ENCODE data around the gene ENGASE.
A peak's percentile ranks its signal among the peaks of the same experiment; 100 is the strongest.

ENGASE gene, protein sequence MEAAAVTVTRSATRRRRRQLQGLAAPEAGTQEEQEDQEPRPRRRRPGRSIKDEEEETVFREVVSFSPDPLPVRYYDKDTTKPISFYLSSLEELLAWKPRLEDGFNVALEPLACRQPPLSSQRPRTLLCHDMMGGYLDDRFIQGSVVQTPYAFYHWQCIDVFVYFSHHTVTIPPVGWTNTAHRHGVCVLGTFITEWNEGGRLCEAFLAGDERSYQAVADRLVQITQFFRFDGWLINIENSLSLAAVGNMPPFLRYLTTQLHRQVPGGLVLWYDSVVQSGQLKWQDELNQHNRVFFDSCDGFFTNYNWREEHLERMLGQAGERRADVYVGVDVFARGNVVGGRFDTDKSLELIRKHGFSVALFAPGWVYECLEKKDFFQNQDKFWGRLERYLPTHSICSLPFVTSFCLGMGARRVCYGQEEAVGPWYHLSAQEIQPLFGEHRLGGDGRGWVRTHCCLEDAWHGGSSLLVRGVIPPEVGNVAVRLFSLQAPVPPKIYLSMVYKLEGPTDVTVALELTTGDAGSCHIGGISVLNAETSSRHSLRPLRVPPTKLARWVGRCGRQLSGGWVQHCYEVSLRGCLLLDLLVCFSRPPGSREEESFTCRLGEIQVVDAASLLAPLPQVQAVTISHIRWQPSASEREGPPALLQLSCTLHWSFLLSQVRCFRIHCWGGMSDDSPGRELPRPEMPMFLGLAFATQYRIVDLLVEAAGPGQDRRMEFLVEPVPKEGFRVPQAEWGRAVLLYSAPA

DNA sequence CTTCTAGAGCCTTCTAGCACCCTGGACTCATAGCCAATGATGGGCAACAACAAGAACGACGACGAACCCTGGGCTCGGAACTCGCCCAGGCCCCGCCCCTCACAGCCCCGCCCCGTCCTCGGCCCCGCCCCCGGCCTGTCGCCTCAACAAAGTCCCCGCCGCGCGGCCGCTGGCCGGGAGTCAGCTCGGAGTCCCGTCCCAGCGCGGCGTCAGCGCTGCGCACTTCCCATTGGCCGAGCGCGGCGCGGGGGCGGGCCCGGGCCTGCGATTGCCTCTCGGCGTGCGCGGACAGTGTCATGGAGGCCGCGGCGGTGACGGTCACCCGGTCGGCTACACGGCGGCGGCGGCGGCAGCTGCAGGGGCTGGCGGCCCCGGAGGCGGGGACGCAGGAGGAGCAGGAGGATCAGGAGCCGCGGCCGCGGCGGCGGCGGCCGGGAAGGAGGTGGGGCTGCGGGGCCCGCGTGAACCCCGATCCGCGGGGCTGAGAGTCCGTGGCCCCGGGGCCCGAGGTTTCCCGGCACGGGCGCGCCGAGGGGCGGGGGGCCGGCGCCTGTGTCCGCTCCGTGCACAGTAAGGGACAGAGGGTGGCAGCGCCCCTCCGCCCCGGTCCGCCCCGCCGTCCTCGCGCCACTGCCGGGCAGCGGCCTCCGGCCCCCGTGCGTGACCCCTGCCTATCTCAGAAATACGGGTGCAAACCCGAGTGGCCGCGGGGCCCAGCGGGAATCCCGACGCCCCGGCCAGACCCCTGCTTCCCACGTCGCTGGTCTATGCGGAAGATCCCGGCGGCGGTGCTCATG, at the start of gene ENGASE:
Gene ENGASE (plus strand): TSS at position 176 of the 797 bp plus-strand sequence. CDS start 121 bp downstream, at position 297.
- Histone ChIP-seq H3K4me2 (peak within 1 kb of the TSS; percentile 88 to 99 (median 98)), H3K9me3 (replicated peaks in 1 of 11) (no peaks in the 10 kb centered on the region), H3K4me1 (peaks cover 18 to 34% (median 27%) of the 10 kb centered on the region in 10 experiments), H3K27me3 (no peaks in the 10 kb centered on the region), H3K27ac (peak within 1 kb of the TSS; percentile 77 to 90 (median 83)), H3K36me3 (peaks cover 20 to 29% (median 27%) of the 10 kb centered on the region in 11 experiments), H3K4me3 (peak within 1 kb of the TSS; percentile 91 to 100 (median 96)), H4K20me1 (peaks cover 0 to 38% (median 10%) of the 10 kb centered on the region in 11 experiments; a peak in 13 of 22 replicates), H3K9ac (peak within 1 kb of the TSS; percentile 84 to 96 (median 91))
- no peak for TF ChIP-seq Cebpa-rat (IDR thresholded peaks at IDR 0.05)

DNA sequence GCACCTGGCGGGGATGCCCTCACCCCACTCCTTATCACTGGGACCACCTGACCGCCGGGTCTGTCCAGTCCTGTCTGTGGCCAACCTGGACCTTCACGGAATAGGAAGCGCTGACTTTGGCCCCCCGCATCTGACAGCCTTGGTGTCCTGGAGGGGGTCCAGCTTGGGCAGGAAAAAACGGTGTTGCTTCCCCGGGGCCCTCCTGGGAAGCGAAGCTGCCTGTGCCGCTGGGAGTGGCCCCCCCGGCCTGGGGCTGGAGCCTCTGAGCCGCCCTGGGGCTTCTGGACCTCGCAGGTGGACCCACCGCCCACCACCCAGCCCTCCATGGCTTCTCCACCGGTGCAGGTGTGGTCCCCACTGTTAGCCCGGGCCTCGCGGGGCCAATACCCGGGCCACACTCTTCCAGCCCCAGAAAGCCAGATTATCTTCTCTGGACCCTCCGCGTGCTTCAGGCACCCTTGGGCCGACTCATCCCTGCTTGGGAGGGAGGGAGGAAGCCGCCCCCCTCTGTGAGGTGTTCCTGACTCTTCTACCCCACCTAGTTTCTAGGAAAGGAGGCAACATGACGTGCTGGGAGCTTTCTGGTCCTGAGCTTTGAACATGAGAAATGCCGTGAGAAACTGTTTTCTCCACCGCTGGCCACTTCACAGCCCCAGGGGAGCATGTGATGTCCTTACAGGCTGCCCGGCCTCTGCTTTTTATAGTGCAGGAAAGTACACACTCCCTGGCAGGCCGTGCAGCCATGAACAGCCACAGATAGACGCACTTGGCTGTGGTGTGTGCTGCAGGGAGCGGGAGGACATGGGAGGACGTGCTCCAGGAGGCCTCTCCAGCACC, 49.5 kb upstream of the ENGASE start:
- peak overlapping the region in 8 of 11 experiments; percentile 51 to 68 (median 61); a peak in 10 of 22 replicates for H3K9ac ChIP-seq
- H3K36me3 ChIP-seq, result no peaks in the 10 kb centered on the region
- H3K4me2 ChIP-seq, result peak overlapping the region; percentile 92 to 100 (median 98)
- H3K9me3 ChIP-seq (replicated peaks in 1 of 11), result no peaks in the 10 kb centered on the region
- peaks cover 0 to 13% (median 0%) of the 10 kb centered on the region in 11 experiments; a peak in 4 of 22 replicates for H4K20me1 ChIP-seq
- H3K27me3 ChIP-seq, result peaks cover 24 to 45% (median 40%) of the 10 kb centered on the region in 11 experiments
- no peak for TF ChIP-seq Cebpa-rat (IDR thresholded peaks at IDR 0.05)
- H3K4me3 ChIP-seq, result peak overlapping the region; percentile 55 to 73 (median 64); a peak in 19 of 20 replicates
- H3K27ac ChIP-seq, result no peak overlapping the region
- H3K4me1 ChIP-seq, result peaks cover 66 to 96% (median 67%) of the 10 kb centered on the region in 10 experiments

DNA sequence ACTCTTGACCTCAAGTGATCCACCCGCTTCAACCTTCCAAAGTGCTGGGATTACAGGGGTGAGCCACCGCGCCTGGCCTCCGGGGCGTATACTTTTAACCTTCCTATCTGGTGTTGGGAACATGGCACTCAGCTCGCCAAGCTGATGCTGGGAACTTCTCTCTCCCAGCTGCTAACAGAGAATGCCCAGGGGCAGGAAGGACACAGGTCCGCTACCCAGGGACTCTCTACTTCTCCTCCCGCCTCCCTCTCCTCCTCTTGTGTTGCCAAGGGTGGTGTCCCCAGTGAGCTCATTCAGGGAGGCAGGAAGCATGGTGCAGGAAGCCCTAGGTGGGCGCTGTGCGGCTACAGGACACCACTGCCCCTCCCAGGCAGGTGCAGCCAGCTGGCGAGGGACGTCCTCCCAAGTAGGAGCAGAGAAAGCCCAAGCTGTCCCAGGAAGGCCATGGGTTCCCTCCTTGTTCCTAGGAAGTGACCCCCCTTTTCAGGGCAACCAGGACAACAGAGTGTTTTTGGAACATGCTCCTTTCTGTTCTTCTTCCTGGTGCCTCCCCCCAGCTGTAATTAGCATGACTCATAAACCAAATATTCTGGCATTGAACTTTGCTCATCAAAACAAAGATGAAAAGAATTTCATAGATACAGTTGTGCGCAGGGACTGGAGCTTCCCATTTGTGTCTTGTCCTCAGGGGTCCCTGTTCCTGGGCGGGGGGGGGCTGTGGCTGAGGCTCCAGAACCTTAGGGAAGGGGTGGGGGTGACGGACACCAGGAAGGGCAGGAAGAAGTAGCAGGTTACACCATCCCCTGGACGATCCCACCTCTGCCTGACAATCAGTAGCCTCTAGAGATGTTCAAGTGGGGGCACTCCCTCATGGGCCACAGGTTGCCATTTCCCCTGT, 48.0 kb upstream of the ENGASE start:
- Histone ChIP-seq H3K27ac (0 out of 22 replicates have a peak overlapping the region, but pooled peaks of 1 of the 11 experiments have one; percentile 0), H3K9ac (no peak overlapping the region), H3K4me3 (peak overlapping the region in 1 of 10 experiments; percentile 26; a peak in 1 of 20 replicates), H3K36me3 (no peaks in the 10 kb centered on the region), H3K4me1 (peaks cover 64 to 87% (median 72%) of the 10 kb centered on the region in 10 experiments), H3K9me3 (replicated peaks in 1 of 11) (no peaks in the 10 kb centered on the region), H4K20me1 (peaks cover 0 to 13% (median 0%) of the 10 kb centered on the region in 11 experiments; a peak in 4 of 22 replicates), H3K27me3 (peaks cover 24 to 45% (median 40%) of the 10 kb centered on the region in 11 experiments), H3K4me2 (peak overlapping the region; percentile 78 to 100 (median 88))
- TF ChIP-seq Cebpa-rat (IDR thresholded peaks at IDR 0.05), result no peak

DNA sequence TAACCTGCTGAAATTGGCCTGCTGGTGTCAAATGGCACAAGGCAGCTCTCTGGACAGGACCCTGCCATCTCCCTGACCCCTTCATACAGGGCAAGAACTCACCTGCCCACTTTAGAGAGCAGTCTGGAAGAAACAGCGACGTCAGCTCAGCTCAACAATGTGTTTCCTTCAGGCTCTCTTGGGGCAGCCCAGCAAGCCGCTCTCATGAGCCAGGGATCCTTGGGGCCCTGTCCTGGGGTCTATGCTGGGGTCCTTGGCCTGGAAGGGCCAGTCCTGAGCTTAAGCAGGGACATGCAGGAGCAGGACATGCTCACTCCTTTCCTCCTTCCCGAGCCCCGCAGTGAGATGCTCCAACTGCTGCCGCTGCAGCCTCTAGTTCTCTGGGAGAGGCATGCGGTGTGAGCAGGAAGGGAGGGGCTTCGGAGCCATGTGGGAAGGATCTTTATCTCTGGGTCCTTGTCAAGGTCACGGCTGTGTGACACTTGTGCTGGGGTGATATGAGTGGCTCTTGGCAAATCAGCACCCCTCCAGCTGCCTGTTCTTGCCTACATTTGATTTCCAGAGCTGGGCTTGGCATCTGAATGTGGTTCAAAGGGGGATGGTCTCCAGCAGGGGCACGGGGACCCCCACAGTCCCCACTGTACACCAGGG, 47.2 kb upstream of the ENGASE start:
- no peaks in the 10 kb centered on the region for H3K36me3 ChIP-seq
- H3K9me3 ChIP-seq (replicated peaks in 1 of 11), result no peaks in the 10 kb centered on the region
- no peak overlapping the region for H3K4me3 ChIP-seq
- peaks cover 64 to 82% (median 72%) of the 10 kb centered on the region in 10 experiments for H3K4me1 ChIP-seq
- 0 out of 22 replicates have a peak overlapping the region, but pooled peaks of 1 of the 11 experiments have one; percentile 0 for H3K27ac ChIP-seq
- H3K9ac ChIP-seq, result peak overlapping the region in 3 of 11 experiments; percentile 10 to 27 (median 24); a peak in 5 of 22 replicates
- TF ChIP-seq Cebpa-rat (IDR thresholded peaks at IDR 0.05), result no peak
- peaks cover 24 to 43% (median 40%) of the 10 kb centered on the region in 11 experiments for H3K27me3 ChIP-seq
- peaks cover 0 to 13% (median 0%) of the 10 kb centered on the region in 11 experiments; a peak in 3 of 22 replicates for H4K20me1 ChIP-seq
- H3K4me2 ChIP-seq, result peak overlapping the region; percentile 78 to 100 (median 88)

DNA sequence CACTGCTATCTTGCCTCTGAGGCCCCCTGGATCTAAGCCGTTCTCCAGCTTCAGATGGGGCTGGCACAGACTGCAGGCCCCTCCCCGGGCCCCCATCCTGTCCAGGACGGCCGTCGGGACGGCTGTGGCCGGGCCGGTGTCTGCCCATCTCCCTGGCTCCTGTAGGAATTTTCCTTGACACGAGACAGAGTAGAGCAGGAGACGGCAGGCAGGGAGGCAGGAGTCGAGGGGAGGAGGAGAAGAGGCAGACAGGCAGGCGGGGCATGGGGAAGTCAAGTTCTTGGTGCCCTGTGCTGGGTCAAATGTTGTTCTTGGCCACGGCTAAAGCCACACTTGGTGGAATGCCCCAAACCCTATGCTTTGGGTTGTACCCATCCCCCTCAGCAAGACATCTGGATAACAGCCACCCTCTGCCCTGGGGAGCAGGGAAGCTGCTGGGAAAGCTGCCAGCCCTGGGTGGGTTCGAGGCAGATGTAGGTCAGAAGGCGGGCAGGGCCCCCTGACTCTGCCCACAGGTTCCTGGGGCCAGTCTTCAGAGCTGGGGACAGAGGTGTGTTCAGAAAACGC, 46.6 kb upstream of the ENGASE start:
- TF ChIP-seq Cebpa-rat (IDR thresholded peaks at IDR 0.05), result no peak
- Histone ChIP-seq H3K27ac (no peak overlapping the region), H3K9ac (peak overlapping the region in 3 of 11 experiments; percentile 10 to 27 (median 24); a peak in 6 of 22 replicates), H3K4me3 (no peak overlapping the region), H3K27me3 (peaks cover 24 to 38% (median 36%) of the 10 kb centered on the region in 11 experiments), H3K4me1 (peaks cover 64 to 76% (median 71%) of the 10 kb centered on the region in 10 experiments), H3K9me3 (replicated peaks in 1 of 11) (no peaks in the 10 kb centered on the region), H4K20me1 (peaks cover 0 to 13% (median 0%) of the 10 kb centered on the region in 11 experiments; a peak in 3 of 22 replicates), H3K36me3 (no peaks in the 10 kb centered on the region), H3K4me2 (peak overlapping the region; percentile 78 to 100 (median 88))

DNA sequence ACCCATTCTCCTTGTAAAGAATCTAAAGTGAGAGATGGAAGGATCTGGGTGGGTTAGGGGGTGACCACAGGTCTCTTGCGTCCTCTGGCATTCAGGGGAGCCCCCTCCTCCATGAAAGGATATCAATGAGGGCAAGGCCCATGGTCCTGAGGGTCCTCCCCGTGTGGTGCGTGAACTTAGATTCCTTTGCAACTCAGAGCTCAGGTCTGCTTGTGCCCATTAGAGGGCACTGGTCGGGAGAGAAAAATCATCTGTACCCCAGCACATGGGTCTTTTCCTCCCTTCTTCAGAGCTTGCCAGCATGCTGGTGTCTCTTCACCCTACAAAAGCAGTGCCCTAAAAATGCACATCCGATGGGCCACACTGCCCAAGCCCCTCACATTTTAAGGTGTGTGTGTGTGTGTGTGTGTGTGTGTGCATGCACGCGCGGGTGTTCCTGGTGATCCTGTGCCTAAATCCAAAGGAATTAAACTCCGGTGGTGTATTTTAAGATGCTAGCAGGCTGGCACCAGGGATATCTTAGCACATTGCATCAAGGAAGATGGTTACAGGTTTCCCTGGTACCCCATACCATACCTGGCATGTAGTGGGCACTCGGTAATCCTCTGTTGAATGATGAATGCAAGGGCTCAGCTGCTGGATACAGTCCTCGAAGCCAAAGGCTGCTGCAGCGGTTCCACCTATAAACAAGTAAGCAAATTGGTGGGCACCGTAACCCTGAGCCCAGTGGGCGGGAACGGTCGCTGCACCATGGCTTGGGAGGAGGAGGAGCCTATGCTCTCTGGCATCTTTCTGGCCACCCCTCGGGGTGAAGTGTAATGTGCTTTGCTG, 45.9 kb upstream of the ENGASE start:
- peaks cover 20 to 31% (median 29%) of the 10 kb centered on the region in 11 experiments for H3K27me3 ChIP-seq
- peaks cover 63 to 76% (median 69%) of the 10 kb centered on the region in 10 experiments for H3K4me1 ChIP-seq
- H3K36me3 ChIP-seq, result no peaks in the 10 kb centered on the region
- no peak for TF ChIP-seq Cebpa-rat (IDR thresholded peaks at IDR 0.05)
- no peak overlapping the region for H3K27ac ChIP-seq
- no peaks in the 10 kb centered on the region for H3K9me3 ChIP-seq (replicated peaks in 1 of 11)
- H4K20me1 ChIP-seq, result peaks cover 0 to 10% (median 0%) of the 10 kb centered on the region in 11 experiments; a peak in 2 of 22 replicates
- H3K9ac ChIP-seq, result peak overlapping the region in 2 of 11 experiments; percentile 10 to 24; a peak in 2 of 22 replicates
- no peak overlapping the region for H3K4me3 ChIP-seq
- peak overlapping the region; percentile 78 to 100 (median 88) for H3K4me2 ChIP-seq

All from BLaER1 treated with 17β-estradiol and CSF1 and Interleukin-3, amounts not matched to agents 10 nM and 100 nM (cell line).